A549 (cell line): ENCODE results near the gene PRSS27. TPM values are rescaled to one million over a fixed set of nuclear protein-coding genes. Genes with fewer than 3 reads are reported as not detected.

ENCODE experiments used
- ATAC-seq, 2 experiments: fragments of 200-7000 bp in 1 of 2; fragments of >200 bp in 1 of 2; cut with Nextera tagmentation in 1 of 2; cut with Tn5 transposase in 1 of 2; 3 replicates each; pipeline versions ENCODE4 v1.8.0 to v1.9.1; 2018 to 2020; ENCODE audit warnings: mild to moderate bottlenecking in 1 of 2, moderate library complexity in 1 of 2
- CTCF ChIA-PET: fragments of 300-600 bp; sonication (Branson Sonifier 250); formaldehyde crosslinking; extraction: SDS; loops from one replicate; lab custom pipeline; 2021; ENCODE audit warnings: antibody characterized with exemption, inconsistent platforms; lab: Yijun Ruan, JAX
- POLR2A ChIA-PET: fragments of 350-600 bp; formaldehyde crosslinking; extraction: SDS; loops from one replicate; lab custom pipeline; 2021; ENCODE audit warnings: antibody characterized with exemption, inconsistent platforms; lab: Yijun Ruan, JAX
- DNase-seq, 2 experiments: peaks; one replicate each; pipeline versions ENCODE4 v3.0.0 to v3.0.0-alpha.2; 2011 to 2016; ENCODE audit warnings: low read depth in 1 of 2, low spot score in 1 of 2
- FAIRE-seq: peaks from 2 replicates; lab custom pipeline; 2011; peaks lifted over from hg19 to GRCh38; lab: Jason Lieb, UNC
- H3K27ac ChIP-seq, 2 experiments: fragments of >200 bp; sonication (Bioruptor Twin); formaldehyde crosslinking; 3 replicates each; pipeline ENCODE4 v1.5.1; 2016 to 2017
- H3K4me1 ChIP-seq: fragments of >200 bp; sonication (Bioruptor Twin); formaldehyde crosslinking; 3 replicates; pipeline ENCODE4 v1.6.1; 2016
- H3K4me2 ChIP-seq: fragments of >200 bp; sonication (Bioruptor Twin); formaldehyde crosslinking; 3 replicates; pipeline ENCODE4 v1.6.1; 2016
- H3K4me3 ChIP-seq: fragments of >200 bp; sonication (Bioruptor Twin); formaldehyde crosslinking; 3 replicates; pipeline ENCODE4 v1.5.1; 2016
- H3K9me3 ChIP-seq: fragments of >200 bp; sonication (Bioruptor Twin); formaldehyde crosslinking; 3 replicates; pipeline ENCODE4 v1.6.1; 2016
- CEBPB ChIP-seq, 2 experiments: fragments of >200 bp in 1 of 2; sonication (Bioruptor Twin) in 1 of 2; formaldehyde crosslinking in 1 of 2; IDR thresholded peaks; 2 replicates each; pipeline ENCODE4 v1.6.1; 2012 to 2016
- CHD2 ChIP-seq: fragments of 150-350 bp; IDR thresholded peaks from 2 replicates; pipeline ENCODE4 v1.6.1; 2014; ENCODE audit warnings: low read length; ENCODE audit not compliant: partially characterized antibody
- CHD4 ChIP-seq: fragments of 200-600 bp; sonication (generic); IDR thresholded peaks from 2 replicates; pipeline ENCODE4 v1.6.1; 2016; ENCODE audit warnings: antibody characterized with exemption, mild to moderate bottlenecking, borderline replicate concordance
- ELK1 ChIP-seq: fragments of 150-350 bp; IDR thresholded peaks from 2 replicates; pipeline ENCODE4 v1.6.1; 2014; ENCODE audit warnings: low read depth, mild to moderate bottlenecking, low read length
- FOSL2 ChIP-seq, 2 experiments: fragments of 450-650 bp in 1 of 2; fragments of >200 bp in 1 of 2; sonication (Bioruptor Twin) in 1 of 2; formaldehyde crosslinking; IDR thresholded peaks; 2 replicates each; pipeline versions ENCODE4 v1.5.0 to v1.6.1; 2016 to 2020; ENCODE audit warnings: mild to moderate bottlenecking in 1 of 2, moderate library complexity in 1 of 2
- GATA3 ChIP-seq: IDR thresholded peaks from 2 replicates; pipeline ENCODE4 v1.6.1; 2012; ENCODE audit warnings: borderline replicate concordance
- HDAC2 ChIP-seq: fragments of 200-600 bp; sonication (generic); IDR thresholded peaks from 2 replicates; pipeline ENCODE4 v1.6.1; 2016
- HMGXB4 ChIP-seq: fragments of 250-450 bp; sonication (Bioruptor Pico); IDR thresholded peaks from 2 replicates; pipeline ENCODE4 v1.5.0; 2021; ENCODE audit warnings: mild to moderate bottlenecking, moderate library complexity, borderline replicate concordance
- JUN ChIP-seq, 2 experiments: fragments of >200 bp; sonication (Bioruptor Twin); formaldehyde crosslinking; IDR thresholded peaks; 2 replicates in 1 of 2; 3 replicates in 1 of 2; pipeline ENCODE4 v1.6.1; 2016 to 2017
- KDM5A ChIP-seq: fragments of 200-600 bp; sonication (generic); IDR thresholded peaks from 2 replicates; pipeline ENCODE4 v1.6.1; 2016; ENCODE audit warnings: antibody characterized with exemption, mild to moderate bottlenecking
- MAZ ChIP-seq: fragments of 150-350 bp; IDR thresholded peaks from 2 replicates; pipeline ENCODE4 v1.6.1; 2014; ENCODE audit warnings: antibody characterized with exemption, low read depth, low read length, borderline replicate concordance
- NFE2L2 ChIP-seq: fragments of 150-350 bp; conservative IDR thresholded peaks from 2 replicates; pipeline ENCODE4 v1.6.1; 2014; ENCODE audit warnings: low read length
- RAD21 ChIP-seq, 2 experiments: fragments of >200 bp in 1 of 2; sonication (Bioruptor Twin) in 1 of 2; formaldehyde crosslinking in 1 of 2; IDR thresholded peaks in 1 of 2; conservative IDR thresholded peaks in 1 of 2; 2 replicates in 1 of 2; 3 replicates in 1 of 2; pipeline ENCODE4 v1.6.1; 2012 to 2018; ENCODE audit warnings: inconsistent platforms in 1 of 2
- RNF2 ChIP-seq: fragments of 200-600 bp; sonication (generic); IDR thresholded peaks from 2 replicates; pipeline ENCODE4 v1.6.1; 2016; ENCODE audit warnings: low read depth, mild to moderate bottlenecking, antibody characterized with exemption, moderate library complexity, borderline replicate concordance
- SMC3 ChIP-seq: fragments of >200 bp; sonication (Bioruptor Twin); formaldehyde crosslinking; IDR thresholded peaks from 3 replicates; pipeline ENCODE4 v1.6.1; 2018; ENCODE audit warnings: inconsistent platforms
- USF2 ChIP-seq: fragments of 450-650 bp; IDR thresholded peaks from 2 replicates; pipeline ENCODE4 v1.6.1; 2014; ENCODE audit warnings: antibody characterized with exemption
- ZSCAN20 ChIP-seq: fragments of 250-450 bp; sonication (Bioruptor Pico); IDR thresholded peaks from 2 replicates; pipeline ENCODE4 v1.8.0; 2022; ENCODE audit warnings: mild to moderate bottlenecking, moderate library complexity
- WGBS: methylation state at CpG from one replicate; pipeline ENCODE4 v1.1.6; 2017; ENCODE audit errors: missing lambda C conversion rate; 5-methylcytosine and 5-hydroxymethylcytosine counted together
- polyA plus RNA-seq, 4 experiments: library from polyadenylated mRNA; depleted of rRNA in 3 of 4; stranded (reverse); fragments of >200 nt; fragmentation: RNase III in 1 of 4; extraction: RNeasy Plus Mini Kit Qiagen cat#74134 plus additional on column Dnase treatment in 1 of 4; gene quantifications; 2 replicates in 3 of 4; 3 replicates in 1 of 4; pipeline ENCODE4 v1.2.3, GENCODE V29; 2011 to 2017

PRSS27 gene
- polyA plus RNA-seq, 2 of the 4 experiments (the other 2 are of a cell fraction) = 1.00 to 1.2 TPM

GRCh38 chr16:2692251-2692947, 27.6 kb downstream of the PRSS27 start (continued):
- no peak for TF ChIP-seq RAD21 (conservative IDR thresholded peaks at IDR 0.05 in 1 of 2, IDR thresholded peaks at IDR 0.05 in 1 of 2)

DNA sequence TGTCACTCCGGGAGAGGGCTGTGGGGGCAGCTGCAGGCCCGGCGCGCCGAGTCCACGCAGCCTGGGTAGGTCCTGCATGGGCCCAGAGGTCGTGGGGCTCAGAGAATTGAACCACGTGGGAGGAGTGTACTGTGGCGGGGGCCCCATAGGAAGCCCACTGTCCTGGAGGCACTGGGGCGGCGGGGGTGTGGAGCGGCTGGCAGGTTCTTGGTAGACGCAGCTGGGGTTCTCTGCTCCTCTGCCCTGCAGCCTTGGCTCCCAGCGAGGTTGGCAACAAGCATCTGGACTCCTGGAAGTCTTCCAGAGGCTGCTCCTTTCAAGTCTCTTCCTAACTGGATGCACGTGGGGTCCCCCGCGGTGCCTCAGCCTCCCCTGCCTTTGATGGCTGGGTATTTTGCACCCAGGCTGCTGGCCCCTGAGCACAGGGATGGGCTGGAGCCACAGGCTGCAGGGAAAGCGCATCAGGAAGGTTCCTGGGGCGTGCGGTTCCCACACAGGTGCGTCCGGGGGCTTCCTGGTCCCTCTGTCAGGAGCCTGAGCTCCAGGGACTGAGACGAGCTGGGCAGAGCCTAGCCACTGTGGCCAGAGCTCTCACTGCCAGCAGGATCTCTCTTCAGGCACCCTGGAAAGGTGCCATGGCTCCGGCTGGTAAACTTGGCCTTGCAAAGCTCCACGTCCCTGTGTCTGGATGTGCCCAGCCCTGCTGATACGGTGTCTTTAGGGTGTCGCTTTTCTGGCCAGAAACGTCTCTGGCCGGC, 28.4 kb downstream of the PRSS27 start:
- DNase-seq (no peak), FAIRE-seq (no peak)
- H3K4me3 ChIP-seq = no peak overlapping the region
- CTCF ChIA-PET = no interaction called here
- TF ChIP-seq HMGXB4 (CRISPR knock-in tag) (no peak), CHD2 (no peak), JUN (IDR thresholded peaks at IDR 0.05) (no peak), NFE2L2 (no peak), MAZ (no peak), RNF2 (no peak), CEBPB (IDR thresholded peaks at IDR 0.05) (no peak), ELK1 (no peak), GATA3 (no peak), KDM5A (no peak), HDAC2 (no peak), ZSCAN20 (CRISPR knock-in tag) (no peak), RAD21 (conservative IDR thresholded peaks at IDR 0.05 in 1 of 2, IDR thresholded peaks at IDR 0.05 in 1 of 2) (no peak)
- TF ChIP-seq, all 56 proteins: peak for 0
- POLR2A ChIA-PET = interaction anchor here (2.3 kb wide), 1 partner anchor 9 kb away, joined by 13 read pairs; the partner anchor contains the start of gene KCTD5
- Histone ChIP-seq H3K27ac (no peak overlapping the region), H3K9me3 (no peaks in the 10 kb centered on the region), H3K4me1 (no peaks in the 10 kb centered on the region), H3K4me2 (no peak overlapping the region)
- no peak for ATAC-seq
- WGBS = 91% methylated on average over 25 of the region's 29 CpGs

DNA sequence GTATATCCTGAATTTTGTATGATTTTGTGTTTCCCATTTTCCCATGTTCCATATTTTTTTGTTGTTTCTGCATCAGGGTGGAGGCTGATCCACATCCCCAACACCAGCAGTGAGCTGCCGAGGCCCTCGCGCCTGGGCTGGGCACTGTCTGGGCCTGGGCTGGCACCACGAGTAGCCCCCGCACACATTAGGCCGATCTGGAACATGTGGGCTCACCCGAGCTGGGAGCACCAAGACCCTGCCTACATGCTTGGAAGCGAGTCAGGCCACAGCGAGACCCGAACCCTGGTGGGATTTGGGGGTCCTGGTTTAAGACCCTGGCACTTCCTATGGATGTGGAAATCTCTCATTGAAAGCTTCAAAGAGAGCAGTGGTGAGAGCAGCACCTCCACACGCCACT, 29.2 kb downstream of the PRSS27 start:
- no peak for TF ChIP-seq SMC3
- TF ChIP-seq CHD4 = no peak
- TF ChIP-seq USF2 = no peak
- no peak for TF ChIP-seq MAZ
- no peak for TF ChIP-seq FOSL2 (IDR thresholded peaks at IDR 0.05)
- no peak for TF ChIP-seq FOSL2 (CRISPR knock-in tag; IDR thresholded peaks at IDR 0.05)
- TF ChIP-seq, all 56 proteins: peak for 0
- no peak for FAIRE-seq
- no peak overlapping the region for H3K27ac ChIP-seq
- no peak for DNase-seq
- ChIA-PET CTCF (interaction anchor here (1.0 to 1.2 kb wide), 2 partner anchors 13 to 229 kb away, joined by 3 read pairs; no protein-coding TSS in a partner anchor), POLR2A (interaction anchor here (2.3 kb wide), 1 partner anchor 9 kb away, joined by 13 read pairs; the partner anchor contains the start of gene KCTD5)
- H3K4me2 ChIP-seq = no peak overlapping the region
- H3K9me3 ChIP-seq = no peaks in the 10 kb centered on the region
- no peaks in the 10 kb centered on the region for H3K4me1 ChIP-seq
- 89% methylated on average over 9 of the region's 11 CpGs for WGBS
- no peak overlapping the region for H3K4me3 ChIP-seq
- ATAC-seq = no peak
